Measurements from ENCODE around the gene ZDHHC6.

DNA sequence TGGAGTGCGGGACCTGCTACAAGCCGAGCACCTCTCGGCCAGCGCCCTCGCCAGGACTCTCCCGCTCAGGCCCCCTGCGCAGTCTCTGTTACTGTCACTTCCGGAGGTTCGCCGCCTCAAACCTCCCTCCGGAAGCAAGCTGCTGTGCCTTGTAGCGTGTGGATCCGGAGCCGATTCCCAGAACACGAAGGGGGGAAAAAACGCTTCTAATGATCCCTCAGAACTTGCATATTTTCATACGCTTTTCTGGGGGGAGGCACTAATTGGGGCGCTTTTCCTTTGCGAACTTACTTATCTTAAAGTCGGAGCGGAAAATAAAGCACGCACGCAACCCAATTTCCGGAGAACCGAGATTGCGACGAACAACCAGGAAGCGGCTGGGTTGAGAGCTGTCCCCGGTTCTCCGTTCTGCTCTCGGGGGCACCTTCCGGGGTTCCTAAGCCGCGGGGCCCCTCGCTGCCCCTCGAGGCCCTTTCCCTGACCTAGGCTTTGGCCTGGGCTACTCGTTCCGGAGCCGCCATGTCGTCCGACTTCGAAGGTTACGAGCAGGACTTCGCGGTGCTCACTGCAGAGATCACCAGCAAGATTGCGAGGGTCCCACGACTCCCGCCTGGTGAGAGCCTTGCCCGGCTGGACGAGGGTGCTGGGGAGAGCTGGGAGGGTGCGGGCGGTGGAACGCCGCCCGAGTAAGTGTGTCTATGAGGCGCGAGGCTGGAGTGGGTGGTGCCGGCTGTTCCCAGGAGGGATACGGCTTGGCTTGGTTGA lies at the start of gene ZDHHC6, which contains the start of gene VTI1A:
- TF ChIP-seq POLR2A (IDR thresholded peaks at IDR 0.05; ENCODE audit: control extremely low read depth in 1 of 2, low read depth in 2 of 2, low read length in 2 of 2) (peak; percentile 81 to 88; a peak in 2 of 3 replicates), BRCA1 (IDR thresholded peaks at IDR 0.05; ENCODE audit: low read depth, low read length) (no peak)

Measured in H1 (cell line).